ENCODE measurements around the gene TRIM37. TPM values are rescaled to one million over a fixed set of nuclear protein-coding genes. Genes with fewer than 3 reads are reported as not detected.

Gene TRIM37
- total and polyA plus RNA-seq, 4 experiments from 2014 or later, result 9.6 to 25.0 (median 15.7) TPM

DNA sequence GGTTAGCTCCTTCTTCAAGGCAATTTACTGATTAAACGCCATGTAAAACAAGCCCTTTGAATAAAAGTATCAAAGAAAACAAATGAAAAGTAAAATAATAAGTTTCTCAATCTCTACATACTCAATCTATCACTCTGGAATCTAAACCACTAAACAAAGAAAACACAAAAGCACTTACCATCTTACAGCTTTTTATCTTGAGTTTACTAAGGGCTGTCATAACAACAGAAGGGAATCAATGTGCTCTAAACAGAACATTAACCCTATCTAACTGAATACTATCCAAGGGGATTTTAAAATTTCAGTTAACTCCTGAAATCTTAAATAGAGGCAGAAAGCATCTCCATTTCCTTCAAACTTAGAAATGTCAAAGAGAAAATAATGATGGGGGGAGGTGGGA, 44.9 kb upstream of the TRIM37 start:
- CTCF ChIA-PET (ENCODE audit: partially characterized antibody), result interaction anchor here (1.2 kb wide), 1 partner anchor 21 kb away, joined by 3 read pairs; no protein-coding TSS in a partner anchor

DNA sequence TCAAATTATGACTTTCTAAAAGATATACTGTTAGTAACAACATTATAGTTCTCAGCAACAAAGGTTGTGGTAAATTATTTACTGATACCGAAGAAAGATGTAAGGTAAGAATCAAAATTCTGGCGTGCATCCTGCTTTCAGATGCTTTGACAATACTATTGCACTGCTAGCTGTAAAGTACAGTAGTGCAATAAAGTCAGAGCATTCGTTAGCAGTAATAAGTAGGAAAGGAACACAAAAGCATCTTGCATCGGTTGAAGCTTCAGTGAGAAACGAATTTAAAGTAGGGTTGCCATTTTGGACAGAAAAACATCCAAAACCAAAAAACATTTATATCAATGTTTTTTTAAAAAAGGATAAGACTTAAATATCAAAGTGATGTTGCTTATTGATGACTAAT, 44.3 kb upstream of the TRIM37 start:
- Histone ChIP-seq H3K4me1 (ENCODE audit: insufficient read depth, low read length) (peaks cover 54% of the 10 kb centered on the region), H3K9me3 (ENCODE audit: control insufficient read depth in 1 of 2, low read length in 2 of 2) (no peaks in the 10 kb centered on the region), H3K27ac (ENCODE audit: low read depth, low read length) (no peak overlapping the region), H3K27me3 (ENCODE audit: insufficient read depth, low read length) (no peaks in the 10 kb centered on the region), H3K4me3 (ENCODE audit: low read length in 2 of 2) (no peak overlapping the region), H3K36me3 (ENCODE audit: insufficient read depth, low read length) (no peaks in the 10 kb centered on the region)
- H3K4me3 Mint-ChIP-seq, result peak overlapping the region in 2 of 8 donors; percentile 6 to 28
- ChIA-PET CTCF (ENCODE audit: partially characterized antibody) (no interaction called here), POLR2A (ENCODE audit: partially characterized antibody) (interaction anchor here (0.8 to 1.1 kb wide), 3 partner anchors 15 to 44 kb away, joined by 3 to 4 read pairs (median 3); partner anchors contain the start of gene TRIM37)
- peaks cover 0 to 4% of the 10 kb centered on the region in 2 donors for H3K36me3 Mint-ChIP-seq
- intact Hi-C loops (cut with micrococcal nuclease), result no loop called here
- peak overlapping the region in 1 of 7 donors; percentile 56 for H3K27ac Mint-ChIP-seq
- DNase-seq, result peak in 1 of 5 donors; percentile 9
- H3K4me1 Mint-ChIP-seq, result peaks cover 27 to 49% (median 35%) of the 10 kb centered on the region in 4 donors
- H3K9me3 Mint-ChIP-seq, result no peaks in the 10 kb centered on the region
- no peaks in the 10 kb centered on the region for H3K27me3 Mint-ChIP-seq

More for the DNA sequence above, 44.9 kb upstream of the TRIM37 start:
- DNase-seq, result no peak
- no peak overlapping the region for H3K27ac ChIP-seq (ENCODE audit: low read depth, low read length)
- Mint-ChIP-seq H3K27me3 (no peaks in the 10 kb centered on the region), H3K4me3 (peak overlapping the region in 6 of 8 donors; percentile 0 to 60 (median 30)), H3K36me3 (peaks cover 0 to 3% of the 10 kb centered on the region in 2 donors), H3K4me1 (peaks cover 31 to 47% (median 34%) of the 10 kb centered on the region in 4 donors), H3K9me3 (no peaks in the 10 kb centered on the region), H3K27ac (peak overlapping the region in 5 of 7 donors; percentile 2 to 75 (median 14))
- H3K27me3 ChIP-seq (ENCODE audit: insufficient read depth, low read length), result no peaks in the 10 kb centered on the region
- H3K4me3 ChIP-seq (ENCODE audit: low read length in 2 of 2), result no peak overlapping the region
- intact Hi-C loops (cut with micrococcal nuclease), result no loop called here
- POLR2A ChIA-PET (ENCODE audit: partially characterized antibody), result interaction anchor here (0.8 to 1.1 kb wide), 5 partner anchors 15 to 61 kb away, joined by 3 to 4 read pairs (median 3); partner anchors contain the start of gene TRIM37
- H3K36me3 ChIP-seq (ENCODE audit: insufficient read depth, low read length), result no peaks in the 10 kb centered on the region
- H3K4me1 ChIP-seq (ENCODE audit: insufficient read depth, low read length), result peaks cover 60% of the 10 kb centered on the region
- H3K9me3 ChIP-seq (ENCODE audit: control insufficient read depth in 1 of 2, low read length in 2 of 2), result no peaks in the 10 kb centered on the region

DNA sequence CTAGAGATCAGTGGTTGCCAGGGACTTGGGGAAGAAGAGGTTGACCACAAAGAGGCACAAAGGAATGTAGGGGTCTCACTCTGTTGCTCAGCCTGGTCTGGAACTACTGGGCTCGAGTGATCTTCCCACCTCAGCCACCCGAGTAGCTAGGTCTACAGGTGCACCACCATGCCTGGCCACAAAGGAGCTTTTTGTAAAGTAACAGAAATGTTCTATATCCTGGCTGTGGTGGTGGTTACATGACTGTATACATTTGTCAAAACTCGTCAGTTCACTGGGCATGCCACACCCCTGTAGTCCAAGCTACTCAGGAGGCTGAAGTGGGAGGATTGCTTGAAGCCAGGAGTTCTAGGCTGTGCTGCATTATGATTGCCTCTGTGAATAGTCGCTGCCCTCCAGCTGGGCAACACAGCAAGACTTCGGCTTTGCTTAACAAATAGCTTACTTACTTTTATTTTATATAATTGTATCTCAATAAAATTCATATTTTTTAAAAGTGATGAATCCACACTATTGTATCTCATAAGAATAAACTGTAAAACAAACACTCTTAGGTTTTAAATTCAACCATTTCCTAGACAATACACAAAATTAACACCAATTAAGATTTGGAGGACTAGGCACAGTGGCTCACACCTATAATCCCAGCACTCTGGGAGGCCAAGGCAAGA, 43.3 kb upstream of the TRIM37 start:
- POLR2A ChIA-PET (ENCODE audit: partially characterized antibody), result interaction anchor here (1.4 kb wide), 1 partner anchor 43 kb away, joined by 3 read pairs; the partner anchor contains the start of gene TRIM37
- no peak for DNase-seq

DNA sequence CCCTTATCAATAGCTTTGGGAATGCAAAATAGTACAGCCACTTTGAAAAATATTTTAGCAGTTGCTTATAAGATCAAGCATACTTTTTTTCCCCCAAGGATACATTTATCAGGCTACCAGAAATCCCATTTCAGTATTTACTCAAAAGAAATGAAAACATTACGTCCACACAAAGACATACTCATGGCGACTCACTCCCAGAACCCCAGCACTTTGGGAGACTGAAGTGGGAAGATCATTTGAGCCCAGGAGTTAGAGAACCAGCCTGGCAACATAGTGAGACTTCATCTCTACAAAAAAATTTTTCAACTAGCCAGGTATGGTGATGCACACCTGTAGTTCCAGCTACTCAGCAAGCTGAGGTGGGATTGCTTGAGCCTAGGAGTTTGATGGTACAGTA, 42.4 kb upstream of the TRIM37 start:
- CTCF ChIA-PET (ENCODE audit: partially characterized antibody), result no interaction called here
- DNase-seq, result no peak
- H3K4me3 ChIP-seq (ENCODE audit: low read length in 2 of 2), result no peak overlapping the region
- POLR2A ChIA-PET (ENCODE audit: partially characterized antibody), result interaction anchor here (1.4 kb wide), 1 partner anchor 43 kb away, joined by 3 read pairs; the partner anchor contains the start of gene TRIM37
- Mint-ChIP-seq H3K4me3 (no peak overlapping the region), H3K36me3 (peaks cover 4 to 6% of the 10 kb centered on the region in 2 donors), H3K4me1 (peaks cover 32 to 53% (median 36%) of the 10 kb centered on the region in 4 donors), H3K27ac (no peak overlapping the region), H3K27me3 (no peaks in the 10 kb centered on the region), H3K9me3 (no peaks in the 10 kb centered on the region)
- no peaks in the 10 kb centered on the region for H3K9me3 ChIP-seq (ENCODE audit: control insufficient read depth in 1 of 2, low read length in 2 of 2)
- H3K36me3 ChIP-seq (ENCODE audit: insufficient read depth, low read length), result no peaks in the 10 kb centered on the region
- intact Hi-C loops (cut with micrococcal nuclease), result no loop called here
- H3K27me3 ChIP-seq (ENCODE audit: insufficient read depth, low read length), result no peaks in the 10 kb centered on the region
- H3K27ac ChIP-seq (ENCODE audit: low read depth, low read length), result no peak overlapping the region
- peaks cover 55% of the 10 kb centered on the region for H3K4me1 ChIP-seq (ENCODE audit: insufficient read depth, low read length)

More for the DNA sequence above, 43.3 kb upstream of the TRIM37 start:
- H3K4me1 Mint-ChIP-seq, result peaks cover 30 to 58% (median 35%) of the 10 kb centered on the region in 4 donors
- CTCF ChIA-PET (ENCODE audit: partially characterized antibody), result interaction anchor here (0.6 to 0.7 kb wide), 2 partner anchors 25 to 120 kb away, joined by 3 read pairs; no protein-coding TSS in a partner anchor
- Histone ChIP-seq H3K4me1 (ENCODE audit: insufficient read depth, low read length) (peaks cover 58% of the 10 kb centered on the region), H3K27ac (ENCODE audit: low read depth, low read length) (no peak overlapping the region), H3K36me3 (ENCODE audit: insufficient read depth, low read length) (no peaks in the 10 kb centered on the region), H3K9me3 (ENCODE audit: control insufficient read depth in 1 of 2, low read length in 2 of 2) (no peaks in the 10 kb centered on the region), H3K4me3 (ENCODE audit: low read length in 2 of 2) (no peak overlapping the region), H3K27me3 (ENCODE audit: insufficient read depth, low read length) (no peaks in the 10 kb centered on the region)
- no peaks in the 10 kb centered on the region for H3K27me3 Mint-ChIP-seq
- intact Hi-C loops (cut with micrococcal nuclease), result no loop called here
- peak overlapping the region in 4 of 7 donors; percentile 17 to 70 (median 18) for H3K27ac Mint-ChIP-seq
- H3K36me3 Mint-ChIP-seq, result peaks cover 0 to 4% of the 10 kb centered on the region in 2 donors
- peak overlapping the region in 2 of 8 donors; percentile 30 to 53 for H3K4me3 Mint-ChIP-seq
- H3K9me3 Mint-ChIP-seq, result no peaks in the 10 kb centered on the region

- H3K27me3 Mint-ChIP-seq, result no peaks in the 10 kb centered on the region
- Histone ChIP-seq H3K36me3 (ENCODE audit: insufficient read depth, low read length) (no peaks in the 10 kb centered on the region), H3K9me3 (ENCODE audit: control insufficient read depth in 1 of 2, low read length in 2 of 2) (no peaks in the 10 kb centered on the region), H3K27me3 (ENCODE audit: insufficient read depth, low read length) (no peaks in the 10 kb centered on the region), H3K27ac (ENCODE audit: low read depth, low read length) (no peak overlapping the region), H3K4me1 (ENCODE audit: insufficient read depth, low read length) (peaks cover 22% of the 10 kb centered on the region), H3K4me3 (ENCODE audit: low read length in 2 of 2) (no peak overlapping the region)
- H3K27ac Mint-ChIP-seq, result no peak overlapping the region
- CTCF ChIA-PET (ENCODE audit: partially characterized antibody), result interaction anchor here (1.3 kb wide), 1 partner anchor 21 kb away, joined by 5 read pairs; no protein-coding TSS in a partner anchor
- intact Hi-C loops (cut with micrococcal nuclease), result no loop called here
- no peak for DNase-seq
- H3K4me1 Mint-ChIP-seq, result peaks cover 10 to 21% (median 17%) of the 10 kb centered on the region in 4 donors
- H3K36me3 Mint-ChIP-seq, result peaks cover 4 to 8% of the 10 kb centered on the region in 2 donors
- POLR2A ChIA-PET (ENCODE audit: partially characterized antibody), result interaction anchor here (1.4 kb wide), 1 partner anchor 10 kb away, joined by 8 read pairs; the partner anchor contains the start of genes PRR11 and SKA2
- H3K4me3 Mint-ChIP-seq, result no peak overlapping the region
- no peaks in the 10 kb centered on the region for H3K9me3 Mint-ChIP-seq
These were observed 39.0 kb upstream of the TRIM37 start for GRCh38 chr17:59145571-59146096.

DNA sequence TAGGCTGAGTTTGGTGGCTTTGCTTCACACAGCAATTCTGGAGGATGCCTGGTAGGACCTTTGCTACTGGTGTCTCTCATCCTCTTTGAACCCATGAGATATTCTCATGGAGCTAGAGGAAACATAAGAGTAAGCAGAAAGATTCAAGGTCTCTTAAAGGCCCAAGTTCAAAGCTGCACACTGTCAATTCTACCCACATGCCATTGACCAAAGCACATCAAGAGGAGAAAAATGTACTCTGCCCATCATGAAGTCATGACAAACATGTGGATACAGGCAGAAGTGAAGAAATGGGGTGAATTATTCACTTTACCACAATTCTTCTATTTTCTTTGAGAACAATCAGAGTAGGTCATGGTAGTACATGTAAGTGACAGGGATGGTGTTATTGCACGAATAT, 35.2 kb upstream of the TRIM37 start:
- ChIA-PET POLR2A (ENCODE audit: partially characterized antibody) (no interaction called here), CTCF (ENCODE audit: partially characterized antibody) (no interaction called here)
- intact Hi-C loops (cut with micrococcal nuclease), result no loop called here
- H3K27ac Mint-ChIP-seq, result no peak overlapping the region
- H3K27me3 Mint-ChIP-seq, result no peaks in the 10 kb centered on the region
- no peaks in the 10 kb centered on the region for H3K27me3 ChIP-seq (ENCODE audit: insufficient read depth, low read length)
- peaks cover 7% of the 10 kb centered on the region for H3K4me1 ChIP-seq (ENCODE audit: insufficient read depth, low read length)
- no peak for DNase-seq
- no peak overlapping the region for H3K4me3 Mint-ChIP-seq
- no peaks in the 10 kb centered on the region for H3K9me3 Mint-ChIP-seq
- H3K9me3 ChIP-seq (ENCODE audit: control insufficient read depth in 1 of 2, low read length in 2 of 2), result no peaks in the 10 kb centered on the region
- peaks cover 4 to 20% (median 11%) of the 10 kb centered on the region in 4 donors for H3K4me1 Mint-ChIP-seq
- peaks cover 4 to 8% of the 10 kb centered on the region in 2 donors for H3K36me3 Mint-ChIP-seq
- H3K4me3 ChIP-seq (ENCODE audit: low read length in 2 of 2), result no peak overlapping the region
- no peaks in the 10 kb centered on the region for H3K36me3 ChIP-seq (ENCODE audit: insufficient read depth, low read length)
- no peak overlapping the region for H3K27ac ChIP-seq (ENCODE audit: low read depth, low read length)

DNA sequence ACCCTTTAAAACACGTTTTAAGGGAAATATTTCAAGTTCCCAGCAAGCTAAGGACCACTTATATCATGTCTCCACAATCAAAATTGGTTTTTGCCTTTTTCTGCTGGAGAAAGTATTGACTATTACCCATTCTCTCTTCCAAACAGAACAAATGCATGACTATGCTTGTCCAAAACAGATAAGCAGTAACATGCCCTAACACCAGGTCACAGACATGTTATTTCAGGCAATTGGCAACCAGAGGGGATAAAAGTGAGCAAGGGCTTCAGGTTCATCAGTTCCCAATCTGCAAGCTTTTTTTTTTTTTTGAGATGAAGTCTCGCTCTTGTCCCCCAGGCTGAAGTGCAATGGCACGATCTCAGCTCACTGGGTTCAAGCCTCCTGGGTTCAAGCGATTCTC, 33.3 kb upstream of the TRIM37 start:
- ChIA-PET POLR2A (ENCODE audit: partially characterized antibody) (no interaction called here), CTCF (ENCODE audit: partially characterized antibody) (interaction anchor here (0.8 kb wide), 1 partner anchor 31 kb away, joined by 3 read pairs; no protein-coding TSS in a partner anchor)
- H3K4me3 Mint-ChIP-seq, result no peak overlapping the region
- Histone ChIP-seq H3K27ac (ENCODE audit: low read depth, low read length) (no peak overlapping the region), H3K36me3 (ENCODE audit: insufficient read depth, low read length) (no peaks in the 10 kb centered on the region), H3K4me1 (ENCODE audit: insufficient read depth, low read length) (no peaks in the 10 kb centered on the region), H3K27me3 (ENCODE audit: insufficient read depth, low read length) (no peaks in the 10 kb centered on the region), H3K4me3 (ENCODE audit: low read length in 2 of 2) (no peak overlapping the region), H3K9me3 (ENCODE audit: control insufficient read depth in 1 of 2, low read length in 2 of 2) (no peaks in the 10 kb centered on the region)
- H3K27ac Mint-ChIP-seq, result no peak overlapping the region
- no peaks in the 10 kb centered on the region for H3K9me3 Mint-ChIP-seq
- peaks cover 4 to 13% (median 8%) of the 10 kb centered on the region in 4 donors for H3K4me1 Mint-ChIP-seq
- no peaks in the 10 kb centered on the region for H3K27me3 Mint-ChIP-seq
- peaks cover 4 to 6% of the 10 kb centered on the region in 2 donors for H3K36me3 Mint-ChIP-seq
- no peak for DNase-seq
- intact Hi-C loops (cut with micrococcal nuclease), result no loop called here
